Measurements from ENCODE around the gene PODNL1.

The PODNL1 gene

GRCh38 chr19:13937479-13938300, 527 bp downstream of the PODNL1 start:
- H2BK12ac ChIP-seq (ENCODE audit: low read length): no peak overlapping the region
- H2BK120ac ChIP-seq (ENCODE audit: insufficient read depth, low read length, poor library complexity): no peak overlapping the region
- no peak overlapping the region for H3K4ac ChIP-seq (ENCODE audit: low read depth, low read length)
- H4K12ac ChIP-seq (ENCODE audit: low read depth, low read length): no peak overlapping the region
- H3K27ac ChIP-seq (ENCODE audit: low read depth, low read length): no peak overlapping the region
- no peaks in the 10 kb centered on the region for H3K36me3 ChIP-seq (ENCODE audit: control insufficient read depth in 1 of 2, insufficient read depth in 2 of 2, low read length in 2 of 2)
- H3K9me3 ChIP-seq (ENCODE audit: insufficient read depth, low read depth, low read length): peaks cover 7% of the 10 kb centered on the region
- H2BK5ac ChIP-seq (ENCODE audit: low read depth, low read length, poor library complexity): no peak overlapping the region
- H4K8ac ChIP-seq (ENCODE audit: low read depth, low read length): no peak overlapping the region
- DNase-seq: no peak
- no peaks in the 10 kb centered on the region for H3K79me1 ChIP-seq (ENCODE audit: low read length)
- H3K4me3 ChIP-seq (ENCODE audit: low read depth, low read length): no peak overlapping the region
- no peaks in the 10 kb centered on the region for H3K4me1 ChIP-seq (ENCODE audit: control insufficient read depth in 1 of 2, insufficient read depth in 2 of 2, low read length in 2 of 2)
- no peaks in the 10 kb centered on the region for H3K79me2 ChIP-seq (ENCODE audit: control insufficient read depth, insufficient read depth, low read length, poor library complexity)
- no peak overlapping the region for H2AK5ac ChIP-seq (ENCODE audit: low read length)
- no CpG with 5 or more reads among the region's 29 CpGs for WGBS (ENCODE audit: extremely low coverage, insufficient coverage, insufficient read length)
- H3K14ac ChIP-seq (ENCODE audit: low read length): no peak overlapping the region
- H2AFZ ChIP-seq (ENCODE audit: insufficient read depth, low read length, poor library complexity): no peak overlapping the region
- H3K23ac ChIP-seq (ENCODE audit: low read length): no peak overlapping the region
- H3K27me3 ChIP-seq (ENCODE audit: insufficient read depth, low read length): no peaks in the 10 kb centered on the region
- H3K4me2 ChIP-seq (ENCODE audit: low read length): no peak overlapping the region
- H3K9ac ChIP-seq (ENCODE audit: low read length): no peak overlapping the region
- no peak overlapping the region for H3K18ac ChIP-seq (ENCODE audit: low read length)
- no peak overlapping the region for H4K91ac ChIP-seq (ENCODE audit: low read depth, low read length)

- Histone ChIP-seq H3K4ac (ENCODE audit: low read depth, low read length) (no peak overlapping the region), H3K27ac (ENCODE audit: low read depth, low read length) (no peak overlapping the region), H3K18ac (ENCODE audit: low read length) (no peak overlapping the region), H3K23ac (ENCODE audit: low read length) (no peak overlapping the region), H3K4me1 (ENCODE audit: control insufficient read depth in 1 of 2, insufficient read depth in 2 of 2, low read length in 2 of 2) (no peaks in the 10 kb centered on the region), H3K79me1 (ENCODE audit: low read length) (no peaks in the 10 kb centered on the region), H4K91ac (ENCODE audit: low read depth, low read length) (no peak overlapping the region), H3K9ac (ENCODE audit: low read length) (no peak overlapping the region), H2BK120ac (ENCODE audit: insufficient read depth, low read length, poor library complexity) (no peak overlapping the region), H2BK5ac (ENCODE audit: low read depth, low read length, poor library complexity) (no peak overlapping the region), H3K9me3 (ENCODE audit: insufficient read depth, low read depth, low read length) (peaks cover 5% of the 10 kb centered on the region), H2AK5ac (ENCODE audit: low read length) (no peak overlapping the region), H3K4me2 (ENCODE audit: low read length) (no peak overlapping the region), H3K79me2 (ENCODE audit: control insufficient read depth, insufficient read depth, low read length, poor library complexity) (no peaks in the 10 kb centered on the region), H3K4me3 (ENCODE audit: low read depth, low read length) (no peak overlapping the region), H3K27me3 (ENCODE audit: insufficient read depth, low read length) (no peaks in the 10 kb centered on the region), H4K12ac (ENCODE audit: low read depth, low read length) (no peak overlapping the region), H3K36me3 (ENCODE audit: control insufficient read depth in 1 of 2, insufficient read depth in 2 of 2, low read length in 2 of 2) (peaks cover 2 to 4% of the 10 kb centered on the region in 2 experiments), H2BK12ac (ENCODE audit: low read length) (no peak overlapping the region), H2AFZ (ENCODE audit: insufficient read depth, low read length, poor library complexity) (no peak overlapping the region), H3K14ac (ENCODE audit: low read length) (no peak overlapping the region), H4K8ac (ENCODE audit: low read depth, low read length) (no peak overlapping the region)
- no CpG with 5 or more reads among the region's 22 CpGs for WGBS (ENCODE audit: extremely low coverage, insufficient coverage, insufficient read length)
- DNase-seq: no peak
Observed at GRCh38 chr19:13935765-13936510, 2.3 kb downstream of the PODNL1 start.

- Histone ChIP-seq H4K8ac (ENCODE audit: low read depth, low read length) (no peak overlapping the region), H2AFZ (ENCODE audit: insufficient read depth, low read length, poor library complexity) (no peak overlapping the region), H3K27me3 (ENCODE audit: insufficient read depth, low read length) (no peaks in the 10 kb centered on the region), H4K91ac (ENCODE audit: low read depth, low read length) (no peak overlapping the region), H3K23ac (ENCODE audit: low read length) (peak overlapping the region; percentile 5), H2AK5ac (ENCODE audit: low read length) (no peak overlapping the region), H3K14ac (ENCODE audit: low read length) (no peak overlapping the region), H3K27ac (ENCODE audit: low read depth, low read length) (no peak overlapping the region), H3K4me1 (ENCODE audit: control insufficient read depth in 1 of 2, insufficient read depth in 2 of 2, low read length in 2 of 2) (no peaks in the 10 kb centered on the region), H3K4me2 (ENCODE audit: low read length) (no peak overlapping the region), H3K9ac (ENCODE audit: low read length) (no peak overlapping the region), H3K79me2 (ENCODE audit: control insufficient read depth, insufficient read depth, low read length, poor library complexity) (no peaks in the 10 kb centered on the region), H3K18ac (ENCODE audit: low read length) (no peak overlapping the region), H3K9me3 (ENCODE audit: insufficient read depth, low read depth, low read length) (peaks cover 5% of the 10 kb centered on the region), H3K4me3 (ENCODE audit: low read depth, low read length) (peak overlapping the region; percentile 25), H4K12ac (ENCODE audit: low read depth, low read length) (no peak overlapping the region), H3K79me1 (ENCODE audit: low read length) (no peaks in the 10 kb centered on the region), H3K4ac (ENCODE audit: low read depth, low read length) (no peak overlapping the region), H3K36me3 (ENCODE audit: control insufficient read depth in 1 of 2, insufficient read depth in 2 of 2, low read length in 2 of 2) (peaks cover 11 to 12% of the 10 kb centered on the region in 2 experiments), H2BK120ac (ENCODE audit: insufficient read depth, low read length, poor library complexity) (no peak overlapping the region), H2BK5ac (ENCODE audit: low read depth, low read length, poor library complexity) (no peak overlapping the region), H2BK12ac (ENCODE audit: low read length) (no peak overlapping the region)
- no peak for DNase-seq
- no CpG with 5 or more reads among the region's 2 CpGs for WGBS (ENCODE audit: extremely low coverage, insufficient coverage, insufficient read length)
Observed at GRCh38 chr19:13934785-13935109, 3.5 kb downstream of the PODNL1 start.

GRCh38 chr19:13932911-13933393, 5.3 kb downstream of the PODNL1 start:
- Histone ChIP-seq H3K79me1 (ENCODE audit: low read length) (no peaks in the 10 kb centered on the region), H3K9ac (ENCODE audit: low read length) (no peak overlapping the region), H3K79me2 (ENCODE audit: control insufficient read depth, insufficient read depth, low read length, poor library complexity) (no peaks in the 10 kb centered on the region), H3K18ac (ENCODE audit: low read length) (no peak overlapping the region), H3K4me3 (ENCODE audit: low read depth, low read length) (no peak overlapping the region), H2BK120ac (ENCODE audit: insufficient read depth, low read length, poor library complexity) (no peak overlapping the region), H3K9me3 (ENCODE audit: insufficient read depth, low read depth, low read length) (peaks cover 6% of the 10 kb centered on the region), H4K8ac (ENCODE audit: low read depth, low read length) (no peak overlapping the region), H2BK12ac (ENCODE audit: low read length) (no peak overlapping the region), H4K12ac (ENCODE audit: low read depth, low read length) (no peak overlapping the region), H2BK5ac (ENCODE audit: low read depth, low read length, poor library complexity) (no peak overlapping the region), H3K4me1 (ENCODE audit: control insufficient read depth in 1 of 2, insufficient read depth in 2 of 2, low read length in 2 of 2) (no peaks in the 10 kb centered on the region), H2AK5ac (ENCODE audit: low read length) (no peak overlapping the region), H3K27me3 (ENCODE audit: insufficient read depth, low read length) (no peaks in the 10 kb centered on the region), H3K23ac (ENCODE audit: low read length) (no peak overlapping the region), H2AFZ (ENCODE audit: insufficient read depth, low read length, poor library complexity) (no peak overlapping the region), H3K14ac (ENCODE audit: low read length) (no peak overlapping the region), H3K4ac (ENCODE audit: low read depth, low read length) (no peak overlapping the region), H3K27ac (ENCODE audit: low read depth, low read length) (no peak overlapping the region), H3K36me3 (ENCODE audit: control insufficient read depth in 1 of 2, insufficient read depth in 2 of 2, low read length in 2 of 2) (peaks cover 16 to 20% of the 10 kb centered on the region in 2 experiments), H3K4me2 (ENCODE audit: low read length) (no peak overlapping the region), H4K91ac (ENCODE audit: low read depth, low read length) (no peak overlapping the region)
- no peak for DNase-seq
- WGBS (ENCODE audit: extremely low coverage, insufficient coverage, insufficient read length): no CpG with 5 or more reads among the region's 42 CpGs
